Measurements from ENCODE around the gene CA14. TPM values are rescaled to one million over a fixed set of nuclear protein-coding genes. Genes with fewer than 3 reads are reported as not detected.
A peak's percentile ranks its signal among the peaks of the same experiment; 100 is the strongest.

CA14 gene
- polyA plus RNA-seq, 2 of the 4 experiments (the other 2 are of a cell fraction) = not detected

DNA sequence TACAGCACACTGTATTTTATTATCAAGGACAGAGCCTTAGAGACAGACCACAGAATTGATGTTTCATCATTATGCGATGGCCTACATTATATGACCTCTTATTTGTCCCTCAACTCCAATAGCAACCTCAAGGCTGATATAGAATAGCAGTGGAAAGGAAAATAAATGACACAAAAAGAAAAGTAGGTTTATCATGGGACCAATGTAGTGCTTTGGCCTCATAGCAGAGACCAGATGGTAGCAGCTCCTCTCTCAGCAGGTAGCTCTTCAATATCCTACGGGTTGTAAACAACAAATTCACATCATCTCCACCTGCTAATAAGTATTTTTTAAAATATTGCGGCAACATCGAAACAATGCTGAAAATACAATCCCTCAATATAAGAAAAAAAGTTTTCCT lies 46.9 kb upstream of the CA14 start:
- Histone ChIP-seq H3K4me2 (no peak overlapping the region), H3K4me1 (peaks cover 16% of the 10 kb centered on the region; the same call in 2 of the 3 replicates), H3K9me3 (no peaks in the 10 kb centered on the region), H3K4me3 (no peak overlapping the region), H3K27ac (no peak overlapping the region)
- DNase-seq (ENCODE audit: low read depth in 1 of 2, low spot score in 1 of 2) (no peak), FAIRE-seq (no peak), ATAC-seq (no peak)
- POLR2A ChIA-PET = no interaction called here
- TF ChIP-seq CHD4 (IDR thresholded peaks at IDR 0.05; ENCODE audit: borderline replicate concordance) = no peak
- CTCF ChIA-PET = interaction anchor here (1.2 to 1.6 kb wide), 2 partner anchors 13 to 23 kb away, joined by 3 to 10 read pairs; no protein-coding TSS in a partner anchor
- 85% methylated on average over 4 of the region's 4 CpGs for WGBS (ENCODE audit: missing lambda C conversion rate)

DNA sequence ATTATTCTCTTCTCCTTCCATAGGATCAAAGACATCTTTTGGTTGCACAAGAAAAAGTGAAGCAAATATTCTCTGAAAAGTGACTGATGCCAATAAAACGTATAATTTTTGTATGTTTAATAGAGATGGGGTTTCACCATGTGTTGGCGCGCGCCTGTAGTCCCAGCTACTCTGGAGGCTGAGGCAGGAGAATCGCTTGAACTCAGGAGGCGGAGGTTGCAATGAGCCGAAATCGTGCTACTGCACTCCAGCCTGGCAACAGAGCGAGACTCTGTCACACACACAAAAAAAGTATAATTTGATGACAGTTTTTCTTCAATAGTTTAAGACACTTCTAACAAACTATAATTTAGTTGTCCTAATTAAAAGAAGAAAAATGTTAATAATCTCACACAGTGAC lies 45.5 kb upstream of the CA14 start:
- Histone ChIP-seq H3K27ac (no peak overlapping the region), H3K4me2 (no peak overlapping the region), H3K4me3 (no peak overlapping the region), H3K9me3 (no peaks in the 10 kb centered on the region), H3K4me1 (peaks cover 15% of the 10 kb centered on the region; the same call in 2 of the 3 replicates)
- DNase-seq (ENCODE audit: low read depth in 1 of 2, low spot score in 1 of 2) (no peak), FAIRE-seq (no peak), ATAC-seq (no peak)
- WGBS (ENCODE audit: missing lambda C conversion rate) = 89% methylated on average over 9 of the region's 9 CpGs
- ChIA-PET POLR2A (no interaction called here), CTCF (no interaction called here)
- TF ChIP-seq, protein P1, sequence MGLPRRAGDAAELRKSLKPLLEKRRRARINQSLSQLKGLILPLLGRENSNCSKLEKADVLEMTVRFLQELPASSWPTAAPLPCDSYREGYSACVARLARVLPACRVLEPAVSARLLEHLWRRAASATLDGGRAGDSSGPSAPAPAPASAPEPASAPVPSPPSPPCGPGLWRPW (IDR thresholded peaks at IDR 0.05) = no peak
- no peak for TF ChIP-seq ZSCAN20 (CRISPR knock-in tag; IDR thresholded peaks at IDR 0.05)
- TF ChIP-seq JUN (IDR thresholded peaks at IDR 0.05) = no peak
- TF ChIP-seq NR3C1 (IDR thresholded peaks at IDR 0.05) = no peak
- TF ChIP-seq HOXB5 (CRISPR knock-in tag; IDR thresholded peaks at IDR 0.05) = no peak
- TF ChIP-seq FOSB (CRISPR knock-in tag; IDR thresholded peaks at IDR 0.05) = no peak
- no peak for TF ChIP-seq EP300 (IDR thresholded peaks at IDR 0.05)
- TF ChIP-seq CHD2 (IDR thresholded peaks at IDR 0.05; ENCODE audit: low read length, partially characterized antibody) = no peak
- no peak for TF ChIP-seq NFE2L2 (conservative IDR thresholded peaks at IDR 0.05; ENCODE audit: low read length)
- no peak for TF ChIP-seq RFX5 (IDR thresholded peaks at IDR 0.05)

DNA sequence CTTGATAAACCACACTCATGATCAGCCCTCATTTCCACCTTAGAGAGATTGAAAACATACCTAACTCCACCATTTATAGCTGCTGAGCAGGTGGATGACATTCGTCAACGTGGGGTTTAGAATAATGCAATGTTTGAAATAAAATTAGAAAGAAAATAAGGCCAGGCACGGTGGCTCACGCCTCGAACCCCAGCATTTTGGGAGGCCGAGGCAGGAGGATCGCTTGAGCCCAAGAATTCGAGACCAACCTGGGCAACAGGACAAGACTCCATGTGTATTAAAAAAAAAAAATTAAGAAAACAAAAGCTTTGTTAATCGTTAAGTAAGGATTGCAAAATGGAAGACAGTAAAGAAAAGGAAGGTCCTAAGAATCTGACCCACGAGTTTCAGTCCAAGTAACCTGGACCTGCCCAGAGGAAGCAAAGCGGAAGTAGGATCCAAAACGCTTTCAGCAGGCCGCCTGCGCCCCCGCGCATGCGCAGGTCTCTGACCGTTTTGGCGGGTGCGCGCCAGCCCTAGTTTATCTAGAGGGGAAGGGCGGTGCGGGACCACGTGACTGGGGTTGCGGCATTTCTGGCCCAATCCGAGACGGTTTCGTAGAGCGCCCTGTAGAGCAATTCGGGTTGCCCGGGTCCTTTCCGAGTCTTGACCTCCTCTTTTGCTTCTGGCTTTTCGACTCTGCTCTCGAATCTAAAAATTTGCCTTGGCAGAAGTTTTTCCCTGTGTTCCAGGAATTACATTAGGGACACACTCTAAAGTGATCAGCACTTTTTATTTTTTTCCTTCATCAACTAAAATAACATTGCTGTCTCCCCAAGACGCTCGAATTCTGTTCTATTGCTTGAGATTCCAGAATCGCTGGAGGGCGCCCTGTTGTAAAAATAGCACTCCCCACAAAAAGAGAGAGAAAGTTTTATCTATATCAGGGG lies 44.1 kb upstream of the CA14 start:
- ChIA-PET CTCF (interaction anchor here (0.6 to 2.3 kb wide), 5 partner anchors 10 to 117 kb away, joined by 3 to 9 read pairs (median 4); no protein-coding TSS in a partner anchor), POLR2A (no interaction called here)
- ATAC-seq (peak; percentile 100), FAIRE-seq (peak; percentile 94), DNase-seq (ENCODE audit: low read depth in 1 of 2, low spot score in 1 of 2) (peak; percentile 98)
- peak overlapping the region; percentile 42 for H3K4me3 ChIP-seq
- H3K4me1 ChIP-seq = peaks cover 8% of the 10 kb centered on the region; the same call in 1 of the 3 replicates
- peak overlapping the region; percentile 71 to 86 for H3K27ac ChIP-seq
- H3K9me3 ChIP-seq = no peaks in the 10 kb centered on the region
- 17% methylated on average over 38 of the region's 38 CpGs for WGBS (ENCODE audit: missing lambda C conversion rate)
- peak overlapping the region; percentile 77 for H3K4me2 ChIP-seq
- TF ChIP-seq RNF2 (IDR thresholded peaks at IDR 0.05; ENCODE audit: borderline replicate concordance, low read depth) (no peak), ZFP36 (IDR thresholded peaks at IDR 0.05; ENCODE audit: borderline replicate concordance, partially characterized antibody) (no peak), CBX2 (IDR thresholded peaks at IDR 0.05; ENCODE audit: borderline replicate concordance, low read depth) (no peak), GATA3 (IDR thresholded peaks at IDR 0.05; ENCODE audit: borderline replicate concordance) (no peak), MAFK (IDR thresholded peaks at IDR 0.05; ENCODE audit: partially characterized antibody) (no peak), RARB (CRISPR knock-in tag; IDR thresholded peaks at IDR 0.05) (no peak), ZC3H11A (IDR thresholded peaks at IDR 0.05) (no peak), TFCP2L1 (CRISPR knock-in tag; IDR thresholded peaks at IDR 0.05) (no peak), ZSCAN20 (CRISPR knock-in tag; IDR thresholded peaks at IDR 0.05) (no peak), KDM5A (IDR thresholded peaks at IDR 0.05) (no peak), FOSL2 (IDR thresholded peaks at IDR 0.05) (no peak), FOSL2 (CRISPR knock-in tag; IDR thresholded peaks at IDR 0.05) (no peak)
- TF ChIP-seq, protein P2, sequence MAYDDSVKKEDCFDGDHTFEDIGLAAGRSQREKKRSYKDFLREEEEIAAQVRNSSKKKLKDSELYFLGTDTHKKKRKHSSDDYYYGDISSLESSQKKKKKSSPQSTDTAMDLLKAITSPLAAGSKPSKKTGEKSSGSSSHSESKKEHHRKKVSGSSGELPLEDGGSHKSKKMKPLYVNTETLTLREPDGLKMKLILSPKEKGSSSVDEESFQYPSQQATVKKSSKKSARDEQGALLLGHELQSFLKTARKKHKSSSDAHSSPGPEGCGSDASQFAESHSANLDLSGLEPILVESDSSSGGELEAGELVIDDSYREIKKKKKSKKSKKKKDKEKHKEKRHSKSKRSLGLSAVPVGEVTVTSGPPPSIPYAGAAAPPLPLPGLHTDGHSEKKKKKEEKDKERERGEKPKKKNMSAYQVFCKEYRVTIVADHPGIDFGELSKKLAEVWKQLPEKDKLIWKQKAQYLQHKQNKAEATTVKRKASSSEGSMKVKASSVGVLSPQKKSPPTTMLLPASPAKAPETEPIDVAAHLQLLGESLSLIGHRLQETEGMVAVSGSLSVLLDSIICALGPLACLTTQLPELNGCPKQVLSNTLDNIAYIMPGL (CRISPR knock-in tag; IDR thresholded peaks at IDR 0.05; ENCODE audit: borderline replicate concordance) = no peak
- TF ChIP-seq, protein P3, sequence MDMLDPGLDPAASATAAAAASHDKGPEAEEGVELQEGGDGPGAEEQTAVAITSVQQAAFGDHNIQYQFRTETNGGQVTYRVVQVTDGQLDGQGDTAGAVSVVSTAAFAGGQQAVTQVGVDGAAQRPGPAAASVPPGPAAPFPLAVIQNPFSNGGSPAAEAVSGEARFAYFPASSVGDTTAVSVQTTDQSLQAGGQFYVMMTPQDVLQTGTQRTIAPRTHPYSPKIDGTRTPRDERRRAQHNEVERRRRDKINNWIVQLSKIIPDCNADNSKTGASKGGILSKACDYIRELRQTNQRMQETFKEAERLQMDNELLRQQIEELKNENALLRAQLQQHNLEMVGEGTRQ (IDR thresholded peaks at IDR 0.05) = peak; percentile 96
- TF ChIP-seq, protein P4, sequence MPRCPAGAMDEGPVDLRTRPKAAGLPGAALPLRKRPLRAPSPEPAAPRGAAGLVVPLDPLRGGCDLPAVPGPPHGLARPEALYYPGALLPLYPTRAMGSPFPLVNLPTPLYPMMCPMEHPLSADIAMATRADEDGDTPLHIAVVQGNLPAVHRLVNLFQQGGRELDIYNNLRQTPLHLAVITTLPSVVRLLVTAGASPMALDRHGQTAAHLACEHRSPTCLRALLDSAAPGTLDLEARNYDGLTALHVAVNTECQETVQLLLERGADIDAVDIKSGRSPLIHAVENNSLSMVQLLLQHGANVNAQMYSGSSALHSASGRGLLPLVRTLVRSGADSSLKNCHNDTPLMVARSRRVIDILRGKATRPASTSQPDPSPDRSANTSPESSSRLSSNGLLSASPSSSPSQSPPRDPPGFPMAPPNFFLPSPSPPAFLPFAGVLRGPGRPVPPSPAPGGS (IDR thresholded peaks at IDR 0.05) = peak; percentile 78; the same call in 1 of the 3 replicates
- TF ChIP-seq, protein P5, sequence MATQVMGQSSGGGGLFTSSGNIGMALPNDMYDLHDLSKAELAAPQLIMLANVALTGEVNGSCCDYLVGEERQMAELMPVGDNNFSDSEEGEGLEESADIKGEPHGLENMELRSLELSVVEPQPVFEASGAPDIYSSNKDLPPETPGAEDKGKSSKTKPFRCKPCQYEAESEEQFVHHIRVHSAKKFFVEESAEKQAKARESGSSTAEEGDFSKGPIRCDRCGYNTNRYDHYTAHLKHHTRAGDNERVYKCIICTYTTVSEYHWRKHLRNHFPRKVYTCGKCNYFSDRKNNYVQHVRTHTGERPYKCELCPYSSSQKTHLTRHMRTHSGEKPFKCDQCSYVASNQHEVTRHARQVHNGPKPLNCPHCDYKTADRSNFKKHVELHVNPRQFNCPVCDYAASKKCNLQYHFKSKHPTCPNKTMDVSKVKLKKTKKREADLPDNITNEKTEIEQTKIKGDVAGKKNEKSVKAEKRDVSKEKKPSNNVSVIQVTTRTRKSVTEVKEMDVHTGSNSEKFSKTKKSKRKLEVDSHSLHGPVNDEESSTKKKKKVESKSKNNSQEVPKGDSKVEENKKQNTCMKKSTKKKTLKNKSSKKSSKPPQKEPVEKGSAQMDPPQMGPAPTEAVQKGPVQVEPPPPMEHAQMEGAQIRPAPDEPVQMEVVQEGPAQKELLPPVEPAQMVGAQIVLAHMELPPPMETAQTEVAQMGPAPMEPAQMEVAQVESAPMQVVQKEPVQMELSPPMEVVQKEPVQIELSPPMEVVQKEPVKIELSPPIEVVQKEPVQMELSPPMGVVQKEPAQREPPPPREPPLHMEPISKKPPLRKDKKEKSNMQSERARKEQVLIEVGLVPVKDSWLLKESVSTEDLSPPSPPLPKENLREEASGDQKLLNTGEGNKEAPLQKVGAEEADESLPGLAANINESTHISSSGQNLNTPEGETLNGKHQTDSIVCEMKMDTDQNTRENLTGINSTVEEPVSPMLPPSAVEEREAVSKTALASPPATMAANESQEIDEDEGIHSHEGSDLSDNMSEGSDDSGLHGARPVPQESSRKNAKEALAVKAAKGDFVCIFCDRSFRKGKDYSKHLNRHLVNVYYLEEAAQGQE (IDR thresholded peaks at IDR 0.05) = no peak
